Keratinocyte (primary cell): ENCODE results near the gene PTPN18.

ENCODE experiments used
- EZH2 ChIP-seq: IDR thresholded peaks from one replicate; pipeline ENCODE4 v1.6.1; 2012; ENCODE audit warnings: inconsistent platforms, mild to moderate bottlenecking, low read length, moderate library complexity
- TF ChIP-seq, protein P1 (sequence below), 3 experiments: IDR thresholded peaks in 1 of 3; conservative IDR thresholded peaks in 1 of 3; optimal IDR thresholded peaks in 1 of 3; 2 replicates in 2 of 3; 3 replicates in 1 of 3; pipeline versions ENCODE3 to v1.5.1; 2011; ENCODE audit warnings: low read length in 3 of 3, mild to moderate bottlenecking in 3 of 3, moderate library complexity in 2 of 3, control low read depth in 1 of 3, inconsistent platforms in 1 of 3; ENCODE audit not compliant: insufficient read depth in 2 of 3; ENCODE audit errors: extremely low read depth in 1 of 3

DNA sequence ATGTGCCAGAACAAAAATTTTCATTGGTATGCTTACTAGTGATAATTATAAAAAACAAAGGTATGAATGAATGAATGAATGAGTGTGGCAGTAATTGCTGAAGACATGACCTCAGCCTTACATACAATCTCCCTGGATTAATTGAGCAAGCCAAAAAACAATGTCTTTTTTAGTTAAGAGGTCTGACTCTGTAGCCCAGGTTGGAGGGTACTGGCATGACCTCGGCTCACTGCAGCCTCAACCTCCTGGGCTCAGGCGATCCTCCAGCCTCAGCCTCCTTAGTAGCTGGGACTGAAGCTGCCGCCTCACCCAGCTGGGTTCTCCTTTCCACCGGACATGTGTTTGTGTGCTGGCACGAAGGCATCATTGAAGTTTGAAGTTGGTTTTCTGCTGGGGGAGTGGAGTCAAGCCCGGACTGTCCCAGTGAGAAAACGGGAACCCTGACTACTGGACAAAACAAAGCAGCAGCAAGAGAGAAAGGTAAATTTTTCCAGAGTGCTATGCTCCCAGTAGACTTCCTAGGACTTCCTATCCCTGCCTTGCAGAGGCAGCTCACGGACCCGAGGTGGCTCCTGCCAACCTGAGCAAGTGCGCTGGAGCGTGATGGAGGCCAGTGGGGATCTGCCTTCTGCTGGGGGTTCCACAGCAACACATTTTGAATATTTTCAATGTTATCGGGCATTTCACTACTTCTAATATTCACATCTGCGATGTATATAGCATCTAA is 19.5 kb upstream of the PTPN18 start:
- no peak for TF ChIP-seq EZH2
- TF ChIP-seq, protein P1, sequence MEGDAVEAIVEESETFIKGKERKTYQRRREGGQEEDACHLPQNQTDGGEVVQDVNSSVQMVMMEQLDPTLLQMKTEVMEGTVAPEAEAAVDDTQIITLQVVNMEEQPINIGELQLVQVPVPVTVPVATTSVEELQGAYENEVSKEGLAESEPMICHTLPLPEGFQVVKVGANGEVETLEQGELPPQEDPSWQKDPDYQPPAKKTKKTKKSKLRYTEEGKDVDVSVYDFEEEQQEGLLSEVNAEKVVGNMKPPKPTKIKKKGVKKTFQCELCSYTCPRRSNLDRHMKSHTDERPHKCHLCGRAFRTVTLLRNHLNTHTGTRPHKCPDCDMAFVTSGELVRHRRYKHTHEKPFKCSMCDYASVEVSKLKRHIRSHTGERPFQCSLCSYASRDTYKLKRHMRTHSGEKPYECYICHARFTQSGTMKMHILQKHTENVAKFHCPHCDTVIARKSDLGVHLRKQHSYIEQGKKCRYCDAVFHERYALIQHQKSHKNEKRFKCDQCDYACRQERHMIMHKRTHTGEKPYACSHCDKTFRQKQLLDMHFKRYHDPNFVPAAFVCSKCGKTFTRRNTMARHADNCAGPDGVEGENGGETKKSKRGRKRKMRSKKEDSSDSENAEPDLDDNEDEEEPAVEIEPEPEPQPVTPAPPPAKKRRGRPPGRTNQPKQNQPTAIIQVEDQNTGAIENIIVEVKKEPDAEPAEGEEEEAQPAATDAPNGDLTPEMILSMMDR (optimal IDR thresholded peaks at IDR 0.05 in 1 of 3, IDR thresholded peaks at IDR 0.05 in 1 of 3, conservative IDR thresholded peaks at IDR 0.05 in 1 of 3; ENCODE audit: extremely low read depth in 1 of 3, insufficient read depth in 2 of 3, low read length in 3 of 3): no peak
